ENCODE data around the gene ELP2.
"Not testable (repeated sequence)": the region's sequence is repeated elsewhere in the genome, so short reads cannot be mapped to it uniquely, and the experiment has no call there.

Gene ELP2

DNA sequence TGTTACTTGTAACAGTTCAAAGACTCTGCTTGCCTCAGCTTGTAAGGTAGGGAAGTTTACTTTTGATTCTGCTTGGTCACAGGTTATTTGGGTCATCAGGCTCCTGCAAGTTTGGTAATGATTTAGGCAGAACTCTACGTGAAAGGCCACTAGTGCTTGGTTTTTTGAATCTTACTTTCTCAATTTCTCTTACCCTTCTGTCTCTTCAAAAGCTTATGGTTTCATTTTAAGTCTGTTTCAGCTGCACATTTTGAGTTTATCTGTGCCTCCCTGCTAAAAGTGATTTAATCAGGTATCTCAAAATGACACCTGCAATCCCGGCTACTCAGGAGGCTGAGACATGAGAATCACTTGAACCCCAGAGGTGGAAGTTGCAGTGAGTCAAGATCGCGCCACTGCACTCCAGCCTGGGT, 31.3 kb downstream of the ELP2 start:
- DNase-seq (ENCODE audit: low spot score): no peak

DNA sequence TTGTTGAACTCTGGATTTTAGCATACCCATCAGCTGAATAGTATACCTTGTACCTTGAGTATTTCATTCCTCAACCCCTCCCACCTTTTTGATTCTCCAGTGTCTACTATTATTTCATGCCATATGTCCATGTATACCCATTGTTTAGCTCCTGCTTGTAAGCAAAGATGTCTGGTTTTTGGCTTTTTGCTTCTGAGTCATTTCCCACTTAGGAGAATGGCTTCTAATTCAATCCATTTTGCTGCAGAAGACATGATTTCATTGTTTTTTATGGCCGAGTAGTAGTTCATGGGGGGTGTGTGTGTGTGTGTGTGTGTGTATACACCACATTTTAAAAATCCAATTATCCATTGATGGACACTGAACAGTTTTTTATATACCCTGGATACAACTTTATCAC, 33.3 kb downstream of the ELP2 start:
- no peak for DNase-seq (ENCODE audit: low spot score)

DNA sequence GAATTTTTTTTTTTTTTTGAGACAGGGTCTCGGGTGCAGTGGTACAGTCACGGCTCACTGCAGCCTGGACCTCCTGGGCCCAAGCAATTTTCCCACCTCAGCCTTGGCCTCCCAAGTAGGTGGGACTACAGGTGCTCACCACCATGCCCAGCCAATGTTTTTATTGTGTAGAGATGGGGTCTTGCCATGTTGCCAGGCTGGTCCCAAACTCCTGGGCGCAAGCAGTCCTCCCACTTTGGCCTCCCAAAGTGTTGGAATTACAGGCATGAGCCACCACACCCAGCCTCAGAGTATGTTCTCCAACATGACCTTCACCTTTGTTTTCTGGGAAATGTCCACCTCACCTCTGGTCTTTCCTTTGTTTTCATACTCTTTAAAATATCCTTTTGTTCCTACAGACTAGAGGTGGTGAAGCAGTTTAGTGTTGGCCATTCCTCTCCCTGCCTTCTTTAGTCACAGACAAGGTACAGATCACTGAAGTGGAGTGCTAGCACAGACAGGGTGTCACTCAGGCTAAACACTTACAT, 38.1 kb downstream of the ELP2 start:
- no peak for DNase-seq (ENCODE audit: low spot score)

DNA sequence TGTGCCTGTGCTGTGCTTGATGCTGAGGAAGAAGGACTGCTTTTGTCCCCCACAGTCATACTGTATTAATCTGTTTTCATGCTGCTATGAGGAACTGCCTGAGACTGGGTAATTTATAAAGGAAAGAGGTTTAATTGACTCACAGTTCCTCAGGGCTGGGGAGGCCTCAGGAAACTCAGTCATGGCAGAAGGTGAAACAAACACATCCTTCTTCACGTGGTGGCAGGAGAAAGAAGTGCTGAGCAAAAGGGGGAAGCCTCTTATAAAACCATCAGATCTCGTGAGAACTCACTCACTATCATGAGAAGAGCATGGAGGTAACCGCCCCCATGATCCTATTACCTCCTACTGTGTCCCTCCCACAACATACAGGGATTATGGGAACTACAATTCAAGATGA, 38.6 kb downstream of the ELP2 start:
- DNase-seq (ENCODE audit: low spot score): not testable (repeated sequence)

DNA sequence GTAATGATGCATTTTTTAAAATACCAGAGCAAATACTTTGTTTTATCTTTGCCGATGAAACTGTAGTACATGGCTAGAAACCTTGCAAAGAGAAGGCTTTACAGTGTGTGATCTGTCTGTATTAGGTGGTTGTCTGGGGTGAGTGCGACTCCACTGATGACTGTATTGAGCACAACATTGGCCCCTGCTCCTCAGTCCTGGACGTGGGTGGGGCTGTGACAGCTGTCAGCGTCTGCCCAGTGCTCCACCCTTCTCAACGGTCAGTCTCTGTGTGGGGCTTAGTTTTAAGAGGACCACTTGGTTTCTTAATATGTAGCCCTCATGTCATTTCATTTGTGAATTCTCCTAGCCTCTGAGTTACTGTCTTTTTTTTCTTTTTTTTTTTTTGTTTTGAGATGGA, 40.2 kb downstream of the ELP2 start:
- no peak for DNase-seq (ENCODE audit: low spot score)

DNA sequence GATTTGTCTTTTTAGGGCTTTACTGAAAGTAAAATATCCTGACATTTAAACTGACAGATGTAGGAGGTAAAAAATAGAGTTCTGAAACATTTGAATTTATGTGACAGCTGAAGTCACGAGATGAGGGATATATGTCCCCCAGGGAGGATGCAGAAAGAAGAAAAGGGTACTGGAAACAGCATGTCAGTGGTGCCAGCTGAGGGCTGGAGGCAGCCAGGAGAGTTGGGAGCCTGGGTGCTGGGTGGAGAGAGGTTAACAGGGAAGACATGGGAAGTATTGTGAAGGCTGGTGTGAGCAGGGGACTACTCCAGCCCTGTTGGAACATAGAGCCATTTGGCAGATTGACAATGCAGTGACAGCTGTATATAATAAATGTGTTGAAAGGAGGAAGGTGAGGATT, 45.8 kb downstream of the ELP2 start:
- no peak for DNase-seq (ENCODE audit: low spot score)

DNA sequence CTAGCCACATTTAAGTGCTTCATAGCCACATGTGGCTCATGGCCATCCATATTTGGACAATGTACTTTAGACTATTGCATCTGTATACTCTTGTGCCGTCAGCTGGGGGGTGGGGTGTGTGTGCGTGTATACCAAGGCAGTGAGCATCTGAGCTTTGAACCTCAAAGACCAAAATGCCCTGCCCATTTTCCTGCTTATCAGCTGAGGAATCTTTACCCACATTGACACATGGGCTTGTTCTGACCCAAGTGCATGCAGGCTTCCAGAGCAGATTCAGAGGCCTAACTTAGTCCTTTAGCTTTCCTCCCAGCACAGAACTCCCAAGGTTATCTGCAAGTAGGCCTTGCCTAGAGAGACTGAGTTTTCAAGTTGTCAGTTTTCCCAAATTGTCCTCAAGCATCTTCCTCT, 46.5 kb downstream of the ELP2 start:
- DNase-seq (ENCODE audit: low spot score): no peak

DNA sequence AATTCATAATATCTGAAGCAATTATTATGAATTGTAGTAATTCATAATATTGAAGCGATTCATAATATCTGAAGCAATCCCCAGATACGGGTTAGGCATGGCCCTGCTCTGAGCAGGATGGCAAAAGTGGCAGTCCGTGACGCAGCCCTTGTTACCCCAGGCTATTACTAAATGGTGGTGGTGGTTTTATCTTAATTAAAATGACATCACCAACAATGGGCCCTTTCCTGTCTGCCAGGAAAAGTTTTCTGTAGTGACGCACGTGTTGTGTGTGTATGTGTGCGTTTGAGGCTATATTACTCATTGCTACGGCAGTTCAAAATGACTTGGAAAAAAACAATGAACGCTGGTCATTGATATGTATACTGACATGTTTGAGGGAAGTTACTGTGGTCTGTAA, 47.0 kb downstream of the ELP2 start:
- DNase-seq (ENCODE audit: low spot score): no peak

DNA sequence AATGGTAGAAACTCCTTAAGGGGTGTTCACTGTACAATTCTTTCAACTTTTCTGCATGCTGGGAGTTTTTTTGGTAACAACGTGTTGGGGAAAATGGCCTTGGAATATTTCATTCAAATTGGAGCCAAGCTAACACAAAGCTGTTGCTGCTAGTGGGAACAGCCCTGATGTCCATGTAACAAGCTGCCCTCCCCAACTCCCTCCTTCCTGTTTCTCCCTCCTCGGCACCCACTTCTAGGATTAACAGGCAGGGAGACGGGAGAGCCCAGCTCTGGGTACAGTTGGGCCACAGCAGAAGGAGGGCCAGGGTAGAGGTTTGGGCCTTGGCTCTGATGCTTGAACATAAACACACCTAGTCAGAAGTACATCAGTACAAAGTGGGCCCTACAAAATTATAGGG, 48.2 kb downstream of the ELP2 start:
- DNase-seq (ENCODE audit: low spot score): no peak

DNA sequence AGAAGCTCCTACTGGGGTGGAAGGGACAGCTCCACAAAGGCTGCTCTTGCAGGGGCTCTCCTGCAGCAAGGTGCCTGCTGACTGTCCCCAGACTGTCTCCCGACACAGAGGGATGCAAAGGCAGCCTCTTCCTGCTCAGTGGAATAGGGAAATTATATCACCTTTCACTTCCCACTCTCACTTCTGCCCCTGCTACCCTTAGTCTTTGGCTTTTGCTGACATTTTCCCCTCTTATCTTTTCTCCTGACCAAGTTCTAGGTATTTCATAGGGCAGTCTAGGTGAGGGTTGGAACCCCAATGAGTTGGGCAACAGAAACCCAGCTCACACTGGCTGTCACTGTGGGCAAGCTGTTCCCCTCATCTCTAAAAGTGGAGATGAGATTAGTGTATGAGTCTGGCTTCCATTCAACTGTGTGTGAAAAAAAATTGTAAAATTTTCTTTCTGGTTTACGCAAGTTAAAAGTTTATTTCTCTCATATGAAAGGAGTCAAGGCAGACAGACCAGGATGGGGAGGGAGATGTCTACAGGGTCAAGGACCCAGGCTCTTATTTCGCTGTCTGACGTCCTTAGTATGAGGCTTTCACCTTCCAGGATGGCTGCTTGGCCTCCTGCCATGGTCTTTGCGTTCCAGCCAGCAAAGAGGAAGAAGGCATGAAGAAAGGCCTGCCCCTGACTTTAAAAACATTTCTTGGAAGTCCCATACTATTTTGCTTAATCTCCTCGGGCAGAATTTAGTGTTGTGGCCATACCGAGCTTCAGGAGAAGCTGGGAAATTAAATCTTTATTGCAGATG, 50.1 kb downstream of the ELP2 start:
- no peak for DNase-seq (ENCODE audit: low spot score)

DNA sequence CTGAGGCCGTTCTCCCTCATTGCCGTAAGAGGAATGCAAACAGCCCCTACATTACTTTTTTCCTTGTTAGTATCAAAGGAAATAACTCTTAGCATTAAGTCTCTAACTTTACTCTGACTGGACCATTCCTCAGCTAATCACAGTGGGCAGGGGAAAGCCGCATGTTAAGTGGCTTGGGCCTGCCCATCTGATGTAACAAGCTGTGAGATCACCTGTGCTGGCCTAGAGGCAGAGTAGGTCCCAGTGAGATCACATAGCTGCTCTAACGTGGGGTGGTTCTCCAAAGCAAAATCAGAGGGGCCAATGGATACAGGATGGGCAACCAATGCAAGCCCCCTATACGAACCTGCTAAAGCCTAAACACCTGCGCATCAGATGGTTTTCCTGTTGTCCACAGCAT, 51.7 kb downstream of the ELP2 start:
- DNase-seq (ENCODE audit: low spot score): no peak

DNA sequence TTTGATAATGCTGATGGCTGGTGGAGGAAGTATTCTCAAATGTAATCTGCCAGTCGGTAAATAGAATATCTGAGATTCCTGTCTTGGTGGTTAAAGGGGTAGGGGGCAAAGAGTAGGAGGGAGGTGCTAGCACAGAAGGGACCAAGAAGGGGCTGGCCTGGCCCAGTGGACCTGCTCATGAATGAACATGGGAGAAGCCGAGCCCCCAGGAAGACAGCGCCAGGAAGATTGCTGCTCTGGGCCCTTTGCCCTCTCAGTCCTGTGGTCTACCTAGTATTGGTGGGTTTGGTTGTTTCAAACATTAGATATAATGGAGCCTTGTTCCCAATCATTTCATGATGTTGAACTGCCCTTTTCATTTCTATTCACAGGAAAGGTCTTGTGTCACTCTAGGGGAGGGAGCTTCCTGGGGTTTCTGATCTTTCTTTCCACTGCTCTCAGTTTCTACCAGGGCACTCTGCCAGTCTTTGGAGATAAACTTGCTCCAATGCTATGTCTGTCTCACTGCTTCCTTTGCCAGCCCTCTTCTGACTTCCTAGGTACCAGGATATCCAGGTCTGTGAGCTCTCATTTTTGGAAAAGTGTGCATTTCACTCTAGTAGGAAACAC, 52.3 kb downstream of the ELP2 start:
- DNase-seq (ENCODE audit: low spot score): no peak

DNA sequence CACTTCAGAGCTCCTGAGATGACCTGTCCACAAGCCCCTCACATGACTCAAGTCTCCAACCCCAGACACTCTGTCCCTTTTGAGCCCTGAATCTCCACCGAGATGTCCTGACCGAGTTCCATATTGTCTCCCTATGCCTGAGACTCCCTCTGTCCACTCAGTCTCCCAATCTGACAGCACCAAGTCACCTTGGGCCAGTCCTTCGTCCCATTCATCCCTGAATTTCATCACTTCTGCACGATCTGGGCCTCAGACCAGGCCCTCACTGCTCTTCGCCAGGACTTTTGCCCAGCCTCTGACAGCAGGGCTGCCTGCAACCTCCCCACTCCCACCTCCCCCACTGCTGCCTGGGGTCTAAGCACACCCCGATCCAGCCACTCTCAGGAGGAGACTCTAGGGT, 53.3 kb downstream of the ELP2 start:
- DNase-seq (ENCODE audit: low spot score): no peak

DNA sequence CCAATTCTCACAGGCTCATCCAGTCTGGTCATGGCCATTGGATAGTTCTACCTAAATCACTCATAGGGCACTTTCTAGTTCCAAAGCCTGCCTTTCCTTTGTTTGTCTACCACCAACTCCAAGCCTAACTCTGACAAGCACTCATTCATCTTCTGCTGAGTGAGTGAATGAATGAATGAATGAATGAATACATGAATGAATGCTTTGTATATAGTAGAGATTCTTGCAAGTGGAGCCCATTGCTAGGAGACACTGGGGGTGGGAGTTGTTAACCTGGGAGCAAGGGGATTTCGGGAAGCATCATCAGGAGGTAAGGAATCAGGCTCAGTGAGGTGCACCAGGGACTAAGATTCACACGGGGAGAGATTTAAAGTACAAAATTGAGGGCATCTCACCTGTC, 54.3 kb downstream of the ELP2 start:
- no peak for DNase-seq (ENCODE audit: low spot score)

DNA sequence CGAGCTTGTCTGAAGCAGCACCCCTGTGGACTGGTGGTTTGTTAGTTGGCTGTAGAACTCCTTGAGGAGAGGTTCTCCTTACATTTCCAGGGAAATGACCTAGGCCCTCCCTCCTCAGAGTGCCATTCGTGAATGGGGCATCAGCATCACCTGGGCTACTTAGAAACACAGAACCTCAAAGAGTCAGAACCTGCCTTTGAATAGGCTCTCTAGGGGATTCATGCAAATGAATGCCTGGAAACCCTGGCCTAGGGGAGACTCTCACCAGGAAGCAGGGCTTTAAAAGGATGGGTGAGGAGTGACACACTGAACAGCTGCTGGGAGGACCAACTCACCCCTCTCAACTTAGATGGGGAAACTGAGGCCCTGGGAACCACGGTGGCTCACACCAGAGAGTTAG, 55.5 kb downstream of the ELP2 start:
- DNase-seq (ENCODE audit: low spot score): no peak

DNA sequence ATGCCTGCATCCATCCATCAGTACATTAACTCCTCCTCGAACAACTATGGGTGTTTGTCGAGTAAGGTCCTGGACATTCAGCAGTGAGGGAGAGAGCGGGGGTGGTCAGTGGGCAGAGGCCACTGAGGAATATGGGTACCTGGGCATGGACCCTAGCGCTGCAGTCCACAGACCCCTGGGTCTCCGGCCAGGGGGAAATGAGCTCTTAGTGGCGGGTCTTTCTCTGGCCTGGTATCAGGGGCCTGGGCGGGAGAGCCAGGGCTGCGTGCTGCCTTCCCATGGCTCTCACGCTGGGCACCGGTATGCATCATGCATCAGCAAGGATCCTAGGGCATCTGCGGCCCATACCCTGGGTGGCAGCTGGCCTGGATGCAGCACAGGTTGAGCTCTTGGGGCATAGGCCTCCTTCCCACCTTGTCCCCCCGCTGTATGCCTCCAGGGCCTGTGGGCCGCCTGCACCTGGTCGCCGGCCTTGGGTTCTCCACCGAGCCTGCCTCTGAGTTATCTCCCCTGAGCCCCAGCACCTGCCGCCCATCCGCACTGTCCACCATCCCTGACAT, 56.3 kb downstream of the ELP2 start:
- no peak for DNase-seq (ENCODE audit: low spot score)

DNA sequence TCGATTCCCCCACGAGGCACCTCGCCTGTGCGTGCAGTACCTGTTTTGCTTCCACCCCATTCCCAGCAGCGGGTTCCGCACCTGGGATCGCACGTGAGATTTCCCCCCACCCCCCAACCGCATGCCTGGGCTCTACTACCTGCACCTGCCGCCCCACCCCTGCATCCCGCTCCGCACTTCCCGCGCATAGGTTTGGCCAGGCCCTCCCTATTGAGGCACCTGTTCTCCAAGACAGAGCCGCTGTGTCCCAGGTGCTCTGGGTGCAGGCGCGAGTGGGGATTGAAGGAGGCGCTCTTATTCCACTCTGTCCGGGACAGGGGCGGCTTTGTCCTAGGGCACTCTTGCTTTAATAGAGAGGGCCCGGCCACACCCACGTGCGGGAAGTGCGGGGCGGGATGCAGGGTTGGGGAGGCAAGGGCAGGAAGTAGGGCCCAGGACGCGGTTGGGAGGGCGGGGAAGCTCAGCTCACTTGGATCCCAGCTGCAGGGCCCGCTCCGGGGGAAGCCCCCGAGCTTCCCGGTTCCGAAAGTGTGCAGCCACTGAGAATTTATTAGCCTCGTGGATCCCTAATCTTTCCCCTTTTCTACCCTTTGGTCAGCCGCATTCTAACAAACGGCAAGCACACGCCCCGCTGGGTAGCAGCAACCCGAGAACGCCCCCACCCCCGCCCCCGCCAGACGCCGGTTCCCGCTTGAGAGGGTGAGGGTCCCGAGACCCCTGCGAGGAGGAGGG, 56.9 kb downstream of the ELP2 start:
- DNase-seq (ENCODE audit: low spot score): no peak

DNA sequence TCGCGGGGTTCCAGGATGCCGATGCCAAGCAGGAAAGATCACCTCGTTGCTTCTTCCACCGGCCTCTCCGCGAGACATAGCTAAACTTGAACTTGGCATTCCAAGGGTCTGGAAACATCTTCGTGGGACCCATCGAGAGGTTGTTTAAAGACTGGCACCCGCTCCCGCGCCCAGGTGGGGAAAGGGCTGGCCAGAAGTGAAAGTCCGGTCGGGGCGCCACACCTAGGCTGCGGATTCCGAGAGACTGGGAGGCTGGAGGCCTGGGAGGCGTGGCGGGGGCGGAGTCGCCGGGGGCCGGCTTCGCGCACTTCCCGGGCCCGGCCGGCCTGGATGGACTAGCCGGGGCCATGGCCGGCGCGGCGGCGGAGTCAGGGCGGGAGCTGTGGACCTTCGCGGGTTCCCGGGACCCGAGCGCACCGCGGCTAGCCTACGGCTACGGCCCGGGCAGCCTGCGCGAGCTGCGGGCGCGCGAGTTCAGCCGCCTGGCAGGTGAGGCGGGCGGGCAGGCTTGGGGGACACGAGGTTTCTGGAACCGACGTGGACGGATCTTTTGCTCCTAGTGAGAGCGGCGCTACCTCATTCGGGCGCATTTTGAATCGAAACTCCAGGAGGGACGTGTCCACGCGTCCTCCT, 57.6 kb downstream of the ELP2 start, which contains the start of gene MOCOS:
Gene MOCOS (plus strand): TSS at position 305 of the 633 bp plus-strand sequence. CDS start 43 bp downstream, at position 348.
- DNase-seq (ENCODE audit: low spot score): peak; percentile 90

DNA sequence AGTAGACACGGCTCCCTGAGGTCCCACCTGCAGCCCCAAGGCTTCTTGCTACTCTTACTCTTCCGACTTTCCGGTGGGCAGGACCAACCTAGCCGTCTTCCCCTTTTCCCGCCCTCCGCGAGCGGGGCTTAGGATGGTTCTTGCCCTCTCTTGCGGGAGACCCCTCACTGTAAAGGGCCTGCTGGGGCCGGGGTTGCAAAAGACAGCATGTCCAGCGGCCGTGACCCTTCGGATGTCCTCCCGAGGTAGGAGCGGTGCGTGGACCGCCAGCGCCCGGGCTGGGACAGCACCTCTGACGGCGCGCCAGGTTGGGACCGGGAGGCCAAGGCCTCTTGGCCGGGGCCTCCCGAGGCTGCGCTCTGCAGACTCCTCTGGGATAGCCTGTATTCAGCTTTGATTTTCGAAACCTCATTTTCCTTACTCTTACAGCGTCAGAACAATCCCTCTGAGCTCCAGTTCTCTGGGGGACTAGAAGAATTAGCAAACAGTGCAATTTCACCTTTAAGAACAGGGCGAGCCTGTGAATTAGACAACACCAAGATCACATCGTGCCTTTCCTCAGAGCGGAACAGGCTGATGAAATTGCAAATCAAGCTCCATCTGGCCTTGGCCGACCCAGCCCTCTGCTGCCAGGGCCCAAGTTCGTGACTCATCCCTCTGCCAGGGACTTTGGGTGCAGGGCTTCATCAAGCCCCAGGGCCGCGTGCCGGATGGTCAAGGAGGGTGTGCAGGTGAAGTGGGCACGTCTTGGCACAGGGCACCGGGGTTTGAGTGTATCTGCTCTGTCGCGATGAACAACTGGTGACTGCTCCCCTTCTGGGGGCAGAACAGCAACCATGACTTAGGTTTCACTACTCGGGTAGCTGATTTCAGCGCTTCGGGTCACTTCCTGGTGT, 58.4 kb downstream of the ELP2 start:
- peak; percentile 62 for DNase-seq (ENCODE audit: low spot score)

DNA sequence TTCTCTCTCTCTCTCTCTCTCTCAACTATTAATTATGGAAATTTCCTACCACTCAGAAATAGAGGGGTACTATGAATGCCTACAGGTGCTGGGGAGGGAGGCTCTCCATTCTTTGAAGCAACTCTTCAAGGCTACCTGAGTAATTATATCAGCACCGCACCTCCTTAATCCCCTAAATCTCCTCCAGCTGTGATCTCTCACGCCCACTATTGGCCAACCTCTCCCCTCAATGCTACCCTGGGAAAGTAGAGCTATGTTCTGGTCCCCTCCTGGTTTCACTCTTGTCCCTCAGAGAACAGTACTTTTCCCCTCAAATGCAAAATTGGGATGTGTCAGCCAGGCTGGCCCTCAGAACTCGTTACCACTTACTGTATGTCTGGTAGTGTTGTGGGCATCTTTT, 59.2 kb downstream of the ELP2 start:
- DNase-seq (ENCODE audit: low spot score): no peak

DNA sequence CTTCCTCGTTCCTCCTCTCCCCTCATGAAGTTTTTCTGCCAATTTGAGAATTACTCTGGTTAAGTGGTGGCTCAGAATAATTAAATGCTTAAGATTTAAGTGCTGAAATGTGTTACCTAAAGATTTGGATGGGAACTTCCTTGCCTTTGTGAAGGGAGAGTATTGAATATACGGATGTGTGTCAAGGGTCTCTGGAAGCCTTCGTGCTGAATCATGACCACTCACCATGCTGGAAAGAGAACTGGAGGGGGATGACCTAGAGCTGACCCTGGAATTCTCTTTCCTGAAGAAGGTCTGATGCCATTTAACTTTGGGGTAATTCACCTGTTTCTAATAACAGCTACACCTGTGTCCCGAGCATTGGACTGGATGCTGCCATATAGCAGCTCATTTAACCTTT, 59.8 kb downstream of the ELP2 start:
- no peak for DNase-seq (ENCODE audit: low spot score)
